H1 (cell line): ENCODE data around the gene DMGDH. TPM values are rescaled to one million over a fixed set of nuclear protein-coding genes. Genes with fewer than 3 reads are reported as not detected.

Experiments
- CTCF ChIA-PET: fragments of 300-600 bp; sonication (Branson Sonifier 250); formaldehyde crosslinking; loops from one replicate; lab custom pipeline; 2021; ENCODE audit not compliant: partially characterized antibody; lab: Charles Lee
- POLR2A ChIA-PET: fragments of 300-600 bp; sonication (Branson Sonifier 250); formaldehyde crosslinking; loops from one replicate; lab custom pipeline; 2021; ENCODE audit warnings: inconsistent platforms; ENCODE audit not compliant: partially characterized antibody; lab: Charles Lee
- DNase-seq, 2 experiments: peaks; one replicate each; pipeline versions ENCODE4 v3.0.0 to v3.0.0-alpha.2; 2010 to 2022; ENCODE audit warnings: low spot score in 2 of 2, low read depth in 1 of 2, mixed read lengths in 1 of 2
- FAIRE-seq: peaks from 2 replicates; lab custom pipeline; 2011; peaks lifted over from hg19 to GRCh38; lab: Jason Lieb, UNC
- H2AFZ ChIP-seq: 2 replicates; pipeline ENCODE4 v1.8.1; 2012; ENCODE audit warnings: low read length, inconsistent platforms
- H2AK5ac ChIP-seq: 2 replicates; pipeline ENCODE4 v1.6.1; 2013; ENCODE audit warnings: low read depth, low read length
- H2BK120ac ChIP-seq: replicated peaks from 2 replicates; pipeline ENCODE3; 2013; ENCODE audit warnings: low read depth, low read length, inconsistent platforms
- H2BK12ac ChIP-seq: 2 replicates; pipeline ENCODE4 v1.6.1; 2013; ENCODE audit warnings: low read depth, low read length
- H2BK15ac ChIP-seq: 2 replicates; pipeline ENCODE4 v1.6.1; 2013; ENCODE audit warnings: low read length
- H2BK20ac ChIP-seq: 2 replicates; pipeline ENCODE4 v1.6.1; 2013; ENCODE audit warnings: low read length
- H2BK5ac ChIP-seq: 2 replicates; pipeline ENCODE4 v1.6.1; 2013; ENCODE audit warnings: low read depth, low read length
- H3K14ac ChIP-seq: 2 replicates; pipeline ENCODE4 v1.6.1; 2013; ENCODE audit warnings: inconsistent platforms; ENCODE audit not compliant: insufficient read length
- H3K18ac ChIP-seq: 2 replicates; pipeline ENCODE4 v1.6.1; 2013; ENCODE audit warnings: low read length; ENCODE audit errors: extremely low read depth
- H3K23ac ChIP-seq: 2 replicates; pipeline ENCODE4 v1.6.1; 2013; ENCODE audit warnings: inconsistent platforms; ENCODE audit not compliant: insufficient read length
- H3K23me2 ChIP-seq: 2 replicates; pipeline ENCODE4 v1.6.1; 2013; ENCODE audit warnings: low read depth, low read length
- H3K27ac ChIP-seq: 2 replicates; pipeline ENCODE4 v1.6.1; 2011; ENCODE audit warnings: low read depth, low read length, inconsistent platforms
- H3K27me3 ChIP-seq, 4 experiments: replicated peaks in 1 of 4; 1 replicate in 1 of 4; 2 replicates in 3 of 4; pipeline versions ENCODE4 v1.6.1 to v1.8.1; 2011 to 2013; ENCODE audit warnings: low read length in 3 of 4, mild to moderate bottlenecking in 3 of 4, inconsistent platforms in 2 of 4, mixed read lengths in 2 of 4, moderate library complexity in 1 of 4; ENCODE audit not compliant: control insufficient read depth in 3 of 4, insufficient read depth in 3 of 4; ENCODE audit errors: extremely low read depth in 1 of 4
- H3K36me3 ChIP-seq, 4 experiments: 2 replicates each; pipeline versions ENCODE4 v1.6.1 to v1.8.1; 2011 to 2013; ENCODE audit warnings: mild to moderate bottlenecking in 4 of 4, low read length in 3 of 4, moderate library complexity in 2 of 4, control low read depth in 1 of 4, inconsistent platforms in 1 of 4; ENCODE audit not compliant: insufficient read depth in 4 of 4, control insufficient read depth in 2 of 4
- H3K4ac ChIP-seq: replicated peaks from 2 replicates; pipeline ENCODE3; 2013; ENCODE audit warnings: low read length, low read depth, mixed read lengths, inconsistent platforms; ENCODE audit not compliant: insufficient read length
- H3K4me1 ChIP-seq, 4 experiments: replicated peaks in 1 of 4; 1 replicate in 1 of 4; 2 replicates in 3 of 4; pipeline versions ENCODE4 v1.6.1 to v1.8.1; 2011 to 2013; ENCODE audit warnings: low read length in 3 of 4, inconsistent platforms in 2 of 4, mixed read lengths in 1 of 4; ENCODE audit not compliant: insufficient read depth in 4 of 4, control insufficient read depth in 3 of 4
- H3K4me2 ChIP-seq, 2 experiments: 2 replicates each; pipeline versions ENCODE4 v1.6.1 to v1.8.1; 2011 to 2013; ENCODE audit warnings: low read depth in 2 of 2, low read length in 2 of 2, control low read depth in 1 of 2, inconsistent platforms in 1 of 2, mild to moderate bottlenecking in 1 of 2; ENCODE audit not compliant: insufficient read depth in 1 of 2
- H3K4me3 ChIP-seq, 4 experiments: fragments of 200-600, 300-600 bp in 1 of 4; sonication (generic), shearing (Covaris generic), sonication (Bioruptor Twin) in 1 of 4; 2 replicates each; pipeline versions ENCODE4 v1.5.1 to v1.8.1; 2011 to 2016; ENCODE audit warnings: low read length in 4 of 4, low read depth in 3 of 4, control low read depth in 2 of 4, inconsistent platforms in 2 of 4, mild to moderate bottlenecking in 2 of 4, mixed read lengths in 1 of 4, moderate library complexity in 1 of 4; ENCODE audit not compliant: insufficient read depth in 2 of 4; ENCODE audit errors: extremely low read depth in 1 of 4
- H3K56ac ChIP-seq: replicated peaks from 2 replicates; pipeline ENCODE3; 2013; ENCODE audit warnings: low read depth, mild to moderate bottlenecking, mixed read lengths, low read length, inconsistent platforms; ENCODE audit not compliant: insufficient read length
- H3K79me1 ChIP-seq: 2 replicates; pipeline ENCODE4 v1.6.1; 2013; ENCODE audit warnings: low read depth, low read length, control low read depth
- H3K79me2 ChIP-seq, 2 experiments: 2 replicates each; pipeline versions ENCODE4 v1.6.1 to v1.8.1; 2012 to 2013; ENCODE audit warnings: low read length in 2 of 2, mild to moderate bottlenecking in 2 of 2, inconsistent platforms in 1 of 2; ENCODE audit not compliant: insufficient read depth in 2 of 2, control insufficient read depth in 1 of 2
- H3K9ac ChIP-seq, 4 experiments: replicated peaks in 1 of 4; 1 replicate in 1 of 4; 2 replicates in 3 of 4; pipeline versions ENCODE4 v1.6.1 to v1.8.1; 2011 to 2013; ENCODE audit warnings: low read depth in 3 of 4, low read length in 3 of 4, control low read depth in 2 of 4, mild to moderate bottlenecking in 2 of 4, moderate library complexity in 2 of 4, inconsistent platforms in 1 of 4; ENCODE audit errors: extremely low read depth in 1 of 4
- H3K9me3 ChIP-seq, 2 experiments: 2 replicates each; pipeline versions ENCODE4 v1.6.1 to v1.8.1; 2012 to 2013; ENCODE audit warnings: mild to moderate bottlenecking in 2 of 2, moderate library complexity in 2 of 2, control low read depth in 1 of 2, inconsistent platforms in 1 of 2, low read depth in 1 of 2, low read length in 1 of 2, mixed read lengths in 1 of 2; ENCODE audit not compliant: insufficient read depth in 2 of 2
- H4K20me1 ChIP-seq, 2 experiments: replicated peaks in 1 of 2; 2 replicates each; pipeline versions ENCODE3 to v1.8.1; 2011 to 2013; ENCODE audit warnings: inconsistent platforms in 2 of 2, low read length in 2 of 2, mild to moderate bottlenecking in 1 of 2; ENCODE audit not compliant: insufficient read depth in 2 of 2, control insufficient read depth in 1 of 2
- H4K5ac ChIP-seq: 2 replicates; pipeline ENCODE4 v1.6.1; 2013; ENCODE audit warnings: low read length, low read depth, mixed read lengths, inconsistent platforms; ENCODE audit not compliant: insufficient read length
- H4K8ac ChIP-seq: 2 replicates; pipeline ENCODE4 v1.8.0; 2013; ENCODE audit warnings: mild to moderate bottlenecking, moderate library complexity, low read length, inconsistent platforms; ENCODE audit not compliant: insufficient read depth; ENCODE audit errors: extremely low read depth
- H4K91ac ChIP-seq: replicated peaks from 2 replicates; pipeline ENCODE3; 2013; ENCODE audit warnings: low read length, mixed read lengths, inconsistent platforms; ENCODE audit not compliant: insufficient read length
- CTBP2 ChIP-seq: IDR thresholded peaks from 2 replicates; pipeline ENCODE4 v1.7.0; 2011; ENCODE audit warnings: borderline replicate concordance, mild to moderate bottlenecking, moderate library complexity, mixed read lengths, low read length; ENCODE audit not compliant: insufficient read depth, insufficient read length
- PHF8 ChIP-seq: fragments of 200-600 bp; sonication (generic); conservative IDR thresholded peaks from 2 replicates; pipeline ENCODE4 v1.7.1; 2012; ENCODE audit warnings: low read depth, mild to moderate bottlenecking, inconsistent platforms, low read length, moderate library complexity
- POLR2AphosphoS5 ChIP-seq: IDR thresholded peaks from 2 replicates; pipeline ENCODE4 v1.6.1; 2011; ENCODE audit warnings: low read depth, low read length
- RBBP5 ChIP-seq: IDR thresholded peaks from 2 replicates; pipeline ENCODE4 v1.7.1; 2012; ENCODE audit warnings: low read depth, mild to moderate bottlenecking, inconsistent platforms, low read length, moderate library complexity, borderline replicate concordance
- RXRA ChIP-seq: IDR thresholded peaks from 2 replicates; pipeline ENCODE4 v1.6.1; 2011; ENCODE audit warnings: low read depth, mild to moderate bottlenecking, low read length, moderate library complexity; ENCODE audit not compliant: insufficient read depth
- YY1 ChIP-seq: IDR thresholded peaks from 2 replicates; pipeline ENCODE4 v1.6.1; 2011; ENCODE audit warnings: low read depth, mild to moderate bottlenecking, low read length
- WGBS, 2 experiments: shearing (Covaris generic) in 1 of 2; methylation state at CpG; one replicate each; pipeline versions ENCODE4 v1.1.6 to v1.1.7; 2013 to 2015; ENCODE audit warnings: low lambda C conversion rate in 2 of 2, mixed read lengths in 2 of 2, inconsistent platforms in 1 of 2, low coverage in 1 of 2, missing lambda C conversion rate in 1 of 2; ENCODE audit not compliant: insufficient replicate concordance in 2 of 2, insufficient coverage in 1 of 2, insufficient read length in 1 of 2; ENCODE audit errors: extremely low coverage in 1 of 2, missing lambda C conversion rate in 1 of 2; 5-methylcytosine and 5-hydroxymethylcytosine counted together
- polyA plus RNA-seq, 7 experiments: library from polyadenylated mRNA; depleted of rRNA in 3 of 7; stranded (reverse) in 5 of 7; unstranded in 2 of 7; fragments of >200 nt in 5 of 7; fragments of 200-250 nt in 2 of 7; gene quantifications; 1 replicate in 5 of 7; 2 replicates in 1 of 7; 4 replicates in 1 of 7; pipeline versions ENCODE4 v1.2.1 to v1.2.3, GENCODE V29; 2011 to 2013; ENCODE audit warnings: missing spikeins in 2 of 7, mixed read lengths in 2 of 7
- total RNA-seq: library from RNA; stranded (reverse); fragmentation: NEBNext Ultra II Directional; extraction: Animal tissue kit (Norgen Biotek cat#: 25700); gene quantifications from 2 replicates; pipeline ENCODE4 v1.2.1, GENCODE V29; 2021

DMGDH gene
- total and polyA plus RNA-seq, 2 of the 8 experiments (the other 6 are each of a cell fraction or from before 2014, with no cell fraction given) = 0.15 TPM; not detected in 1

DNA sequence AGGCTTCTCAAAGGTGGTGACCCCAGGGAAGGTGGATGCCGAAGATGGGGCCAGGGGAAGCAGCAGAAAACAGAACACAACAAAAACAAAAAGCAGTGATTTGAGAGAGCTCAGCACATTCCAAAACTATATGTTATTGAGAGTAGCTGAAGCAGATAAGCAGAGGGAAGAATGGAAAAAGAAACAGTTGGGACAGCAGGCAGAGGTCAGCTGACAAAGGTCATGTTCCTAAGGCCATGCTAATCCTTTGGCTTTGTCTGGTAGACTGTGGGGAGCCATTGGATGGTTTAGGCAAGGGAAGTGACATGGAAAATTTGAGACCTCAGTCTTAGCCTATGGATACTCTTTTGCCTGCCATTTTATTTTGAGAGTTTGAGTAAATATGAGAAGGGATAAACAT, 14.5 kb downstream of the DMGDH start:
- TF ChIP-seq POLR2AphosphoS5 (no peak), YY1 (no peak), RXRA (no peak), RBBP5 (no peak), CTBP2 (no peak), PHF8 (no peak)
- Histone ChIP-seq H3K56ac (no peak overlapping the region), H4K5ac (no peak overlapping the region), H3K79me2 (no peaks in the 10 kb centered on the region), H2AK5ac (no peak overlapping the region), H2AFZ (peak overlapping the region; percentile 60; the same call in 1 of the 2 replicates), H2BK20ac (no peak overlapping the region), H3K4me2 (no peak overlapping the region), H3K27ac (no peak overlapping the region), H4K20me1 (no peaks in the 10 kb centered on the region), H3K27me3 (no peaks in the 10 kb centered on the region), H3K79me1 (no peaks in the 10 kb centered on the region), H2BK120ac (no peak overlapping the region), H3K36me3 (no peaks in the 10 kb centered on the region), H3K23me2 (no peaks in the 10 kb centered on the region), H3K4ac (no peak overlapping the region), H3K9me3 (no peaks in the 10 kb centered on the region), H3K18ac (no peak overlapping the region), H4K8ac (no peak overlapping the region), H2BK5ac (no peak overlapping the region), H4K91ac (no peak overlapping the region), H2BK12ac (no peak overlapping the region), H3K4me3 (no peak overlapping the region), H3K9ac (no peak overlapping the region), H2BK15ac (no peak overlapping the region), H3K4me1 (no peaks in the 10 kb centered on the region), H3K14ac (no peak overlapping the region), H3K23ac (no peak overlapping the region)
- WGBS, 2 experiments = 85% methylated on average over 1 of the region's 1 CpG; no CpG with 5 or more reads in 1 of the 2 experiments
- ChIA-PET CTCF (interaction anchor here (1.2 to 1.3 kb wide), 2 partner anchors 30 to 156 kb away, joined by 3 read pairs; no protein-coding TSS in a partner anchor), POLR2A (no interaction called here)
- no peak for DNase-seq
- FAIRE-seq = no peak
